GM12878 (cell line): ENCODE measurements around the gene ZNF280D.

Source experiments
- EP300 ChIP-seq, 2 experiments: fragments of 150-350 bp in 1 of 2; IDR thresholded peaks; 2 replicates each; pipeline ENCODE4 v1.6.1; 2011 to 2012; ENCODE audit warnings: low read depth in 2 of 2, low read length in 2 of 2, borderline replicate concordance in 1 of 2, improper control_type of control experiment in 1 of 2, inconsistent platforms in 1 of 2; ENCODE audit not compliant: control insufficient read depth in 1 of 2
- NFYA ChIP-seq: IDR thresholded peaks from 2 replicates; pipeline ENCODE4 v1.6.1; 2011; ENCODE audit warnings: low read depth, mild to moderate bottlenecking, low read length, improper control_type of control experiment, borderline replicate concordance
- NFYB ChIP-seq: IDR thresholded peaks from 2 replicates; pipeline ENCODE4 v1.6.1; 2011; ENCODE audit warnings: low read depth, mild to moderate bottlenecking, low read length, improper control_type of control experiment, moderate library complexity; ENCODE audit not compliant: insufficient read depth
- POLR2A ChIP-seq: IDR thresholded peaks from 2 replicates; pipeline ENCODE4 v1.6.1; 2011; ENCODE audit warnings: low read depth, mild to moderate bottlenecking, low read length
- SIX5 ChIP-seq: IDR thresholded peaks from 2 replicates; pipeline ENCODE4 v1.6.1; 2011; ENCODE audit warnings: mild to moderate bottlenecking, low read depth, low read length, moderate library complexity; ENCODE audit not compliant: severe bottlenecking
- TF ChIP-seq, protein P1 (sequence below), 3 experiments: IDR thresholded peaks in 2 of 3; conservative IDR thresholded peaks in 1 of 3; 2 replicates each; pipeline ENCODE4 v1.5.1; 2011; ENCODE audit warnings: low read depth in 3 of 3, low read length in 3 of 3, mild to moderate bottlenecking in 3 of 3, control low read depth in 2 of 3, moderate library complexity in 2 of 3, inconsistent platforms in 1 of 3, mixed read lengths in 1 of 3; ENCODE audit not compliant: control insufficient read depth in 2 of 3, insufficient read depth in 1 of 3; ENCODE audit errors: extremely low read depth in 1 of 3

DNA sequence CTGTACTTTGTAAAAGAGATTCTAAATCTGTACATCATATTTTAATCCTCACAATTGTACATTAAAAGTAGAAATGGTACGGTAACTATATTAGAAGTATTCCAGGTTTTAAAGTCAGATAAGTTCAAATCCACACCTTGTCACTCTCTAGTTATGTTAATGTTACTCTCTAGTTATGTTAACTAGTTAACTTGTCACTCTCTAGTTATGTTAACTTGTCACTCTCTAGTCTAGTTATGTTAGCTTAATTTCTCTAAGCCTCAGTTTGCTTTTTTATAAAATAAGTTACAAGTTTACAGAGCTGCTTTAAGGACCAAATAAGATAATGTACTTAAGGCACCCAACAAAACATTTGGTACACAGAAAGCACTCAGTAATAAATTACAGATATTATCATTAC is 42.6 kb downstream of the ZNF280D start:
- TF ChIP-seq NFYB (no peak), SIX5 (no peak), POLR2A (no peak), NFYA (no peak), EP300 (IDR thresholded peaks at IDR 0.05; ENCODE audit: borderline replicate concordance in 1 of 2, control insufficient read depth in 1 of 2, low read depth in 2 of 2, low read length in 2 of 2) (no peak)
- TF ChIP-seq, protein P1, sequence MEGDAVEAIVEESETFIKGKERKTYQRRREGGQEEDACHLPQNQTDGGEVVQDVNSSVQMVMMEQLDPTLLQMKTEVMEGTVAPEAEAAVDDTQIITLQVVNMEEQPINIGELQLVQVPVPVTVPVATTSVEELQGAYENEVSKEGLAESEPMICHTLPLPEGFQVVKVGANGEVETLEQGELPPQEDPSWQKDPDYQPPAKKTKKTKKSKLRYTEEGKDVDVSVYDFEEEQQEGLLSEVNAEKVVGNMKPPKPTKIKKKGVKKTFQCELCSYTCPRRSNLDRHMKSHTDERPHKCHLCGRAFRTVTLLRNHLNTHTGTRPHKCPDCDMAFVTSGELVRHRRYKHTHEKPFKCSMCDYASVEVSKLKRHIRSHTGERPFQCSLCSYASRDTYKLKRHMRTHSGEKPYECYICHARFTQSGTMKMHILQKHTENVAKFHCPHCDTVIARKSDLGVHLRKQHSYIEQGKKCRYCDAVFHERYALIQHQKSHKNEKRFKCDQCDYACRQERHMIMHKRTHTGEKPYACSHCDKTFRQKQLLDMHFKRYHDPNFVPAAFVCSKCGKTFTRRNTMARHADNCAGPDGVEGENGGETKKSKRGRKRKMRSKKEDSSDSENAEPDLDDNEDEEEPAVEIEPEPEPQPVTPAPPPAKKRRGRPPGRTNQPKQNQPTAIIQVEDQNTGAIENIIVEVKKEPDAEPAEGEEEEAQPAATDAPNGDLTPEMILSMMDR (IDR thresholded peaks at IDR 0.05 in 2 of 3, conservative IDR thresholded peaks at IDR 0.05 in 1 of 3; ENCODE audit: control insufficient read depth in 2 of 3, extremely low read depth in 1 of 3, insufficient read depth in 1 of 3, low read depth in 3 of 3, low read length in 3 of 3), result no peak
